Stimulated activated CD4-positive, alpha-beta T cell treated with anti-CD3 and anti-CD28 coated beads, Interleukin-4, amount 100 ng/mL, for 1 hour (primary cell): ENCODE results near the gene ZNF837.
"Not testable (repeated sequence)": the region's sequence is repeated elsewhere in the genome, so short reads cannot be mapped to it uniquely, and the experiment has no call there.

Experiments used
- DNase-seq: peaks from one replicate; pipeline ENCODE4 v3.0.0-alpha.2; 2020

The ZNF837 gene

GRCh38 chr19:58395979-58396627 is 15.3 kb upstream of the ZNF837 start:
- peak; percentile 40 for DNase-seq

GRCh38 chr19:58395220-58395978 is 14.6 kb upstream of the ZNF837 start, which contains the start of gene RNF225:
TSS of gene RNF225 (plus strand) at chr19:58395656. CDS start at chr19:58396090, 434 bp downstream.
- DNase-seq = peak; percentile 49

GRCh38 chr19:58394821-58395219 is 14.0 kb upstream of the ZNF837 start:
- no peak for DNase-seq

GRCh38 chr19:58393725-58394033 is 12.8 kb upstream of the ZNF837 start:
- DNase-seq = no peak

GRCh38 chr19:58392945-58393724 is 12.3 kb upstream of the ZNF837 start:
- DNase-seq = no peak

- no peak for DNase-seq
Observed at GRCh38 chr19:58388175-58388526, 7.3 kb upstream of the ZNF837 start.

GRCh38 chr19:58387338-58388174 is 6.7 kb upstream of the ZNF837 start:
- DNase-seq = no peak

- peak; percentile 93 for DNase-seq
Observed at GRCh38 chr19:58386576-58387337, 5.9 kb upstream of the ZNF837 start, which contains the start of gene RPS5. TSS of gene RPS5 (plus strand) at chr19:58387269. CDS start at chr19:58388138, 869 bp downstream.

GRCh38 chr19:58385891-58386575 is 5.2 kb upstream of the ZNF837 start:
- DNase-seq = peak; percentile 45

- DNase-seq = no peak
Observed at GRCh38 chr19:58385313-58385890, 4.6 kb upstream of the ZNF837 start.

GRCh38 chr19:58382997-58383603 is 2.3 kb upstream of the ZNF837 start:
- no peak for DNase-seq

GRCh38 chr19:58381460-58382212 is 806 bp upstream of the ZNF837 start:
- DNase-seq = peak; percentile 15

GRCh38 chr19:58380037-58380661 is 681 bp downstream of the ZNF837 start:
- DNase-seq = no peak

GRCh38 chr19:58379246-58379645 is 1.6 kb downstream of the ZNF837 start:
- no peak for DNase-seq

GRCh38 chr19:58376724-58377123 is 4.1 kb downstream of the ZNF837 start:
- DNase-seq = not testable (repeated sequence)

GRCh38 chr19:58374200-58374599 is 6.6 kb downstream of the ZNF837 start:
- no peak for DNase-seq

- no peak for DNase-seq
Observed at GRCh38 chr19:58372311-58373133, 8.3 kb downstream of the ZNF837 start.
